Right lobe of liver (tissue), 4 donors: ENCODE results near the gene PPP1R12B.

Source experiments
- POLR2A ChIP-seq: fragments of 450-650 bp; IDR thresholded peaks from one replicate; pipeline ENCODE4 v1.6.1; 2017; ENCODE audit warnings: antibody characterized with exemption, mild to moderate bottlenecking
- TF ChIP-seq, protein P1 (sequence below), 4 donors: fragments of 200-600 bp in 3 of 4; fragments of 450-650 bp in 1 of 4; IDR thresholded peaks; one replicate each; pipeline versions ENCODE4 v1.5.1 to v1.8.0; 2016 to 2022; ENCODE audit warnings: antibody characterized with exemption in 4 of 4, mild to moderate bottlenecking in 2 of 4
- donor health status: DM: no; HTN: no; CAD: no.
- donor health status: DM: no; HTN: no; CAD: no.
- donor health status: DM: no; HTN: yes; CAD: no.

DNA sequence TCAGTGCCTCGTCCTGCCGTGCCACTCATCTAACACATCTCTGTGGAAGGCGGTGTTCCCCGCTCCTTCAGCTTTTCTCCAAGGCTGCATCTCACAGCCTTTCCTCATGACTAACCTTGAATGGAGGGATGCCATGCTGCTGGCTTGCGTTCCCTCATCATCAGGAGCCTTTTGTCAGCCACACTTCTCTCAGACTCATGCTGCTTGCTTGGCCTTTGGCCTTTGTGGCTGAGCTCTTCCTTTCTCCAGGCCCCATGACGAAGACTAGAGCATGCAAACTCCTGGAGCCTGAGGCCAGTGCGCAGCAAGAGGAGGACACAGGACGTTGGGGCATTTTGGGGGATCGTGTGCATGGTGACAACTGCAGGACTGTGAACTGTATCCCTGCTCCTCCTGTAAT, 291.0 kb downstream of the PPP1R12B start:
- TF ChIP-seq POLR2A, result no peak
- TF ChIP-seq, protein P1, sequence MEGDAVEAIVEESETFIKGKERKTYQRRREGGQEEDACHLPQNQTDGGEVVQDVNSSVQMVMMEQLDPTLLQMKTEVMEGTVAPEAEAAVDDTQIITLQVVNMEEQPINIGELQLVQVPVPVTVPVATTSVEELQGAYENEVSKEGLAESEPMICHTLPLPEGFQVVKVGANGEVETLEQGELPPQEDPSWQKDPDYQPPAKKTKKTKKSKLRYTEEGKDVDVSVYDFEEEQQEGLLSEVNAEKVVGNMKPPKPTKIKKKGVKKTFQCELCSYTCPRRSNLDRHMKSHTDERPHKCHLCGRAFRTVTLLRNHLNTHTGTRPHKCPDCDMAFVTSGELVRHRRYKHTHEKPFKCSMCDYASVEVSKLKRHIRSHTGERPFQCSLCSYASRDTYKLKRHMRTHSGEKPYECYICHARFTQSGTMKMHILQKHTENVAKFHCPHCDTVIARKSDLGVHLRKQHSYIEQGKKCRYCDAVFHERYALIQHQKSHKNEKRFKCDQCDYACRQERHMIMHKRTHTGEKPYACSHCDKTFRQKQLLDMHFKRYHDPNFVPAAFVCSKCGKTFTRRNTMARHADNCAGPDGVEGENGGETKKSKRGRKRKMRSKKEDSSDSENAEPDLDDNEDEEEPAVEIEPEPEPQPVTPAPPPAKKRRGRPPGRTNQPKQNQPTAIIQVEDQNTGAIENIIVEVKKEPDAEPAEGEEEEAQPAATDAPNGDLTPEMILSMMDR (IDR thresholded peaks at IDR 0.05), result no peak
